NCI-H128 (cell line): ENCODE results near the gene DISP2.

ENCODE experiments used
- DNase-seq: peaks from one replicate; lab custom pipeline; 2025; ENCODE audit not compliant: unreplicated experiment; lab: John Stamatoyannopoulos, UW

DISP2 gene

DNA sequence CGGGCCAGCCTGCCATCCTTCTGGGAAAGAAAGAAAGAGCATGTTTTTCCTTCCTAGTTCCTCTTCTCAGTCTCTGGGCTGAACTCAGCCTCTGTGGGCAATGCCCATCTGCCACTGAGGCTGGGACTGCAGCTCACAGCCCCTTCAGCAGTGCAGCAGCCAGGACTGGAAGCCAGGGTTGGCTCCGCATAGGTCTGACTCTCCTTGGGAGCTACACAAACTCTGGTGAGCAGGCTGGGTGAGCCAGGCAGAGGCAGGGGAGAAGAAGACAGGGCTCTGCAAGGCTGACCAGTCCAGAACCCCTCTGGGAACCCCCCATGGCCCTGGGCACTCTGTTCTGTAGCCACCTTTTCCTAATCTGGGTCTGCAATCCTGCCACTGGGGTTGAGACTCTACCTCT, 3.6 kb downstream of the DISP2 start:
- no peak for DNase-seq

DNA sequence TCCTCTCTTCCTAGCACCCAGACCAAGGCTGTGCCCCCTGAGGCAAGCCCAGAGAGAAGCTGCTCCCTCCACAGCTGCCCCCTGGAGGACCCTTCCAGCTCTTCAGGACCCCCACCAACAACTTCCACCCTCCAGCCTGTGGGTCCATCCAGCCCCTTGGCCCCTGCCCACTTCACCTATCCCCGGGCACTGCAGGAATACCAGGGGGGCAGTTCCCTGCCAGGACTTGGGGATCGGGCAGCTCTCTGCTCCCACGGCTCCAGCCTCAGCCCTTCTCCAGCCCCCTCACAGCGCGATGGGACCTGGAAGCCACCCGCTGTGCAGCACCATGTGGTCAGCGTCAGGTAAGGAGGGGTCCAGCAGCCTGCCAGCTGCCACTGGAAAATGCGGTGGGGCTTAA, 5.6 kb downstream of the DISP2 start:
- no peak for DNase-seq

DNA sequence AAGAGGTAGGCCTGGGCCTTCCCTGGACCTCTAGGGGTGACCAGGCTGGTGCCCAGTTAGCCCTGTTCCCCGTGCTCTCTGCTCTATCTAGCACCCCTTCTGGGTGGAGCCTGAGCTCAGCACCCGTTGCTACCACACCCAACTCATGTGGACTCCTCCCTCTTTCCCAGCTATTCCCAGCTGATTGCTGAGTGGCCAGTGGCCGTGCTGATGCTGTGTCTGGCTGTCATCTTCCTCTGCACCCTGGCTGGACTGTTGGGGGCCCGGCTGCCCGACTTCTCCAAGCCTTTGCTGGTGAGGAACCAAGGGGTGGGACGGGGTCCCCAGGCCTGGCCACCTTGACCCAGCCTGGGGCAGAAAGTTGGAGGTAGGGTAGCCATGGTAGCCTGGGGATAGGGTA, 6.2 kb downstream of the DISP2 start:
- DNase-seq, result no peak

DNA sequence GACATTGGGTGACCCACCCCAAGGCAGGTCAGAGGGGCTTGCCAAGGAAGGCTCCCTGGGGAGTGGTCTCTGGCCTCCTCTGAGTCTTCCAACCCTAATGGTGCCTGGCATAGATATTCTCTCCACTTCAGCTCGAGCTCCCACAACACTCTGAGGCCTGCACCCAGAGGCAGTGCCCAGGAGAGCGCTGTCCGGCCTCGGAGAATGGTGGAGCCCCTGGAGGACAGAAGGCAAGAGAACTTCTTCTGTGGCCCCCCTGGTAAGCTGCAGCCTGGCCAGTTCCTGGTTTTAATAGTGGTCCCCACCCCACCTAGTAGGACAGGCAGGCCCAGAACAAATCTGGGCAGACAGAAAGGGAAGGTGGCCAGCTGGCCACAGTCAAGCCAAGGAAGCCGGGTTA, 7.0 kb downstream of the DISP2 start:
- no peak for DNase-seq

DNA sequence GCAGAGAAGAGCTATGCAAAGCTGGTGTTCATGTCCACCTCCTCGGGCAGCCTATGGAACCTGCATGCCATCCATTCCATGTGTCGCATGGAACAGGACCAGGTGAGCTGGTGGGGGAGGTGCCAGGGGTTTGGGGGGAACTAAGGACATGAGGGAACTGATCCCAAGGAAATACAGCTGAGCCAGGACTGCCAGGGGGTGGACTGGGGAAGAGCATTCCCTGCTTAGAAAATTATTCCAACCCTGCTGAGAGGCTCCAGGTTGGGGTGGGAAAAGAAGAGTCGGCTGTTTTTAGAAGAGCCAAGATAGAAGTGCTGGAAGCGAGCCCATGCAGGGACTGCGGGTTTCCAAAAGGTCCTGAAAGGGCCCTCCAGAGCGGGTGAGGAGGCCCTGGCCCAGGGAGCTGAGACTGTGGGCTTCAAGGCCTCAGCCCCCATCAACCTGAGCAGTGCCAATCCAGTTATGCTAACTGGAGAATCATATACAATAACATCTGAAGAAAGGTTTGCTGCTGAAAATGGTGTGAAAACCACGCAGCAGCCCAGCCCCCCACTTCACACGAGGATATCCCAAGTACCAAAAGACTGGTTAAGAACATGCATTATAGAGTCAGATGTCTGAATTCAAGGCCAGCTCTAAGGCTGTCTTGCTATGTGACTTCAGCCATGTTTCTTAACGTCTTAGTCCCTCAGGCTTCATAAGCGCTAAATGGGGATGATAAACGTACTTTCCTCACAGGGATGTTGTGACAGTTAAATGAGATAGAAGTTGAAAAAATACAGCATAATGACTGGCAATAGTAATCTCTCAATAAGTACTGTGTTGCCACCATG, 7.8 kb downstream of the DISP2 start:
- no peak for DNase-seq

DNA sequence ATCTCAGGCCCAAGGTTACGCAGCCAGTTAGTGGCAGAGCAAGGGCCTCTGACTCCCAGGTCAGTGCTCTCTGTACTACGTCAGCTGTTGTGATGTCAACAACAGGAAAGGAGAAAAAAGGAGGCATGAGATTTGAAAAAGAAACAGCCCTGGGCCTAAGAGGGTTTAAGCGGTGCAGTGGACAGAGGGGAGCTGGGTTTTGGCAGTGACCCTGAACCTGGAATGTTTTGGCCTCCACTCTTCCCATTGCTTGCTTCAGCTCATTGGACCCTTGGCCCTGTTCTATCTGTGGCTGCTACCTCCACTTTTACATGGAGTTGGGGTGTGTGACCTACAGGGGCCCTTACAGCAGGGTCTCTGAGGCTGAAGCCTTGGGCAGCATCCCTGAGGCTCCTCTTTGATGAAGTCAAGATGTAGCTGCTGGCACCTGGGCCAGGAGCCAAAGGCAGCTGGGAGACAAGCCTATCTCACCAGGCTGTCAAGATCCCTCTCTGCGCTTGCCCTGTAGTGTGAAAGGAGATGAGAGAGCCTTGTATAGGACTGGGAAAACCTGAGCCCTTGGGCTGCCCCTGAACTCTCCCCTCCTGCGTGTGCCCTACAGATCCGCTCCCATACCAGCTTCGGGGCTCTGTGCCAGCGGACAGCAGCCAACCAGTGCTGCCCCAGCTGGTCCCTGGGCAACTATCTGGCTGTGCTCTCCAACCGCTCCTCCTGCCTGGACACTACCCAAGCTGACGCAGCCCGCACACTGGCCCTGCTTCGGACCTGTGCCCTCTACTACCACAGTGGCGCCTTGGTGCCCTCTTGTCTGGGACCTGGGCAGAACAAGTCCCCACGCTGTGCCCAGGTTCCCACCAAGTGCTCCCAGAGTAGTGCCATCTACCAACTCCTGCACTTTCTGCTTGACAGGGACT, 8.7 kb downstream of the DISP2 start:
- no peak for DNase-seq

DNA sequence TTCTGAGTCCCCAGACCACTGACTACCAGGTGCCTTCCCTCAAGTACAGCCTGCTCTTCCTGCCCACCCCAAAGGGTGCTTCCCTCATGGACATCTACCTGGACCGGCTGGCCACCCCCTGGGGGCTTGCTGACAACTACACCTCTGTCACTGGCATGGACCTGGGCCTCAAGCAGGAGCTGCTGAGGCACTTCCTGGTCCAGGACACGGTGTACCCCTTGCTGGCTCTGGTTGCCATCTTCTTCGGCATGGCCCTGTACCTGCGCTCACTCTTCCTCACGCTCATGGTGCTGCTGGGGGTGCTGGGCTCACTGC, 9.3 kb downstream of the DISP2 start:
- no peak for DNase-seq

DNA sequence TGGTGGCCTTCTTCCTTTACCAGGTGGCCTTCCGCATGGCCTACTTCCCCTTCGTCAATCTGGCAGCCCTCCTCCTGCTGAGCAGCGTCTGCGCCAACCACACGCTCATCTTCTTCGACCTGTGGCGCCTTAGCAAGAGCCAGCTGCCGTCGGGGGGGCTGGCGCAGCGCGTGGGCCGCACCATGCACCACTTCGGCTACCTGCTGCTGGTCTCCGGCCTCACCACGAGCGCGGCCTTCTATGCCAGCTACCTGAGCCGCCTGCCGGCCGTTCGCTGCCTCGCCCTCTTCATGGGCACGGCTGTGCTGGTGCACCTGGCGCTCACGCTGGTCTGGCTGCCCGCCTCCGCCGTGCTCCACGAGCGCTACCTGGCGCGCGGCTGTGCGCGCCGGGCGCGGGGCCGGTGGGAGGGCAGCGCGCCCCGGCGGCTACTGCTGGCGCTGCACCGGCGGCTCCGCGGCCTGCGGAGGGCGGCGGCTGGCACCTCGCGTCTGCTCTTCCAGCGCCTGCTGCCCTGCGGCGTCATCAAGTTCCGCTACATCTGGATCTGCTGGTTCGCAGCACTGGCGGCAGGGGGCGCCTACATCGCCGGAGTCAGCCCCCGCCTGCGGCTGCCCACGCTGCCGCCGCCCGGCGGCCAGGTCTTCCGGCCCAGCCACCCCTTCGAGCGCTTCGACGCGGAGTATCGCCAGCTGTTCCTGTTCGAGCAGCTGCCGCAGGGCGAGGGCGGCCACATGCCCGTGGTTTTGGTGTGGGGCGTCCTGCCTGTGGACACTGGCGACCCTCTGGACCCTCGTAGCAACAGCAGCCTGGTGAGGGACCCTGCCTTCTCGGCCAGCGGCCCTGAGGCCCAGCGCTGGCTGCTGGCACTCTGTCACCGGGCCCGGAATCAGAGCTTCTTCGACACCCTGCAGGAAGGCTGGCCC, 9.9 kb downstream of the DISP2 start:
- DNase-seq, result no peak

DNA sequence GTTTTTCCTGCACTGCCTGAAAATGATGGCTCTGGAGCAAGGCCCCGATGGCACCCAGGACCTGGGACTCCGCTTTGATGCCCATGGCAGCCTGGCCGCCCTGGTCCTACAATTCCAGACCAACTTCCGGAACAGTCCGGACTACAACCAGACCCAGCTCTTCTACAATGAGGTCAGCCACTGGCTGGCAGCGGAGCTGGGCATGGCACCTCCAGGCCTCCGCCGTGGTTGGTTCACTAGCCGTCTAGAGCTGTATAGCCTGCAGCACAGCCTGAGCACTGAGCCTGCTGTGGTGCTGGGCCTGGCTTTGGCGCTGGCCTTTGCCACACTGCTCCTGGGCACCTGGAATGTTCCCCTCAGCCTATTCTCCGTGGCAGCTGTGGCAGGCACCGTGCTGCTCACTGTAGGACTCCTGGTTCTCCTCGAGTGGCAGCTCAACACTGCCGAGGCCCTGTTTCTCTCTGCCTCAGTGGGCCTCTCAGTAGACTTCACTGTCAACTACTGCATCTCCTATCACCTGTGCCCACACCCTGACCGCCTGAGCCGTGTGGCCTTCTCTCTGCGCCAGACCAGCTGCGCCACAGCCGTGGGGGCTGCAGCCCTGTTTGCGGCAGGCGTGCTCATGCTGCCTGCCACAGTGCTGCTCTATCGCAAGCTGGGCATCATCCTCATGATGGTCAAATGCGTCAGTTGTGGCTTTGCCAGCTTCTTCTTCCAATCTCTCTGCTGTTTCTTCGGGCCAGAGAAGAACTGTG, 10.9 kb downstream of the DISP2 start:
- no peak for DNase-seq

DNA sequence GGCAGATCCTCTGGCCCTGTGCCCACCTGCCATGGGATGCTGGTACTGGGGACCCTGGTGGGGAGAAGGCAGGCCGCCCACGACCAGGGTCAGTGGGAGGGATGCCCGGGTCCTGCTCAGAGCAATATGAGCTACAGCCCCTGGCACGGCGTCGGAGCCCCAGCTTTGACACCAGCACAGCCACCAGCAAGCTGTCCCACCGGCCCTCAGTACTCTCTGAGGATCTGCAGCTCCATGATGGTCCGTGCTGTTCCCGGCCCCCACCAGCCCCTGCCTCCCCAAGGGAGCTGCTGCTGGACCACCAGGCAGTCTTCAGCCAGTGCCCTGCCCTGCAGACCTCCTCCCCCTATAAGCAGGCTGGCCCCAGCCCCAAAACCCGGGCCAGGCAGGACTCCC, 11.5 kb downstream of the DISP2 start:
- DNase-seq, result no peak

DNA sequence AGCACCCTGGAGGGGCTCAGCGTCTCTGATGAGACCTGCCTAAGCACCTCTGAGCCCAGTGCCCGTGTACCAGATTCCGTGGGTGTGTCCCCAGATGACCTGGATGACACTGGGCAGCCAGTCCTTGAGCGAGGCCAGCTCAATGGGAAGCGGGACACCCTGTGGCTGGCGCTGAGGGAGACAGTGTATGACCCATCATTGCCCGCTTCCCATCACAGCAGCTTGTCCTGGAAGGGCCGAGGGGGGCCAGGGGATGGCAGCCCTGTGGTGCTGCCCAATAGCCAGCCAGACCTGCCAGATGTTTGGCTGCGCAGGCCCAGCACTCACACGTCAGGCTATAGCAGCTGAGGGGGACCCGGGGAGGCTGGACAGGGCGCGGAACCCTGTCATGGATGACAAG, 12.0 kb downstream of the DISP2 start:
- no peak for DNase-seq

DNA sequence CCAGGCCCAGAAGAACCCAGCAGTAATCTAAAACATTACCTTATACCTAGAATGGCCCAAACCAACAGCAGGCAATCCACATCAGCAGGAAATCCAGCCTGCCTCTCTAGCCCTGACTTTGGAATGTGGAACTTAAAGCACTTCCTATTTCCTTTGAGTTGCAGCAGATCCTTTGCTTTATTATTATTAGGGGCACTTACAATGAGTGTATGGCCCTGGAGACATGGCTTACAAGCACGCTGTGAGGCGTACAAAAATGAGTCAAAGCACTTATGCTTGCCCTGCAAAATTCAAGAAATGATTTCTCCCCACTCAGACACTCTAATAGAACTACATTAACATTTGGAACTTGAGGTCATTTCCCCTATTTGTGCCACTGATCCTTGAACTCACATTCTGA, 15.0 kb downstream of the DISP2 start:
- no peak for DNase-seq

DNA sequence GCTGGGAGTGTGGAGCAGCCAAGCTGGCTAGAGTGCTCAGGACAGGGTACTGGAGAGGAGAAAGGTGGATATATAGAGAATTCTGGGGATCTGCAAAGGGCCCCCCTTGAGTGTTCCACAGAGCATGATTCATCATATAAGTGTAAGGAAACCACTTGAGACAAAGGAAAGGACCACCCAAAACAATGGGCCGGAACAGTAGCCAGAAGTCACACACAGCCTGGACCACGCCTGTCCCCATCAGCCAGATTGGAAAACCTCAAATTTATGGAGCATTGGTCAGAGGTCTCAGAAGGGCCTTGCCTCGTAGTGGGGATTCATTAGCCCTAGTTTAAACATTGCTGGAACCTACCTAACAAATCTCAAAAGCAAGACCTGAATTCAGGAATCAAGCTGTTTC, 19.6 kb downstream of the DISP2 start:
- DNase-seq, result no peak

DNA sequence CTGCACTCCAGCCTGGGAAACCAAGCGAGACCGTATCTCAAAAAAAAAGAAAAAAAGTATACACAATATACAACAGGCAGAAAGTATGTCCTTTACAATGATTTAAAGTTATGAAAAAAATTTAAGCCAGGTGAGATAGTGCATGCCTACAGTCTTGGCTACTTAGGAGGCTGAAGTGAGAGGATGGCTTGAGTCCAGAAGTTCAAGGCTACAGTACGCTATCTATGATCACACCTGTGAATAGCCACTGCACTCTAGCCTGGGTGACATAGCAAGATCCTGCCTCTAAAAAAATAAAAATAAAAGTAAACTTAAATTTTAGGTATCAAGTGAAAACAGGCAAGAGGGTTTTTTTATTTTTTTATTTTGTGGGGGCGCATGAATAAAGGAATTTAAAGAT, 21.4 kb downstream of the DISP2 start:
- DNase-seq, result no peak

DNA sequence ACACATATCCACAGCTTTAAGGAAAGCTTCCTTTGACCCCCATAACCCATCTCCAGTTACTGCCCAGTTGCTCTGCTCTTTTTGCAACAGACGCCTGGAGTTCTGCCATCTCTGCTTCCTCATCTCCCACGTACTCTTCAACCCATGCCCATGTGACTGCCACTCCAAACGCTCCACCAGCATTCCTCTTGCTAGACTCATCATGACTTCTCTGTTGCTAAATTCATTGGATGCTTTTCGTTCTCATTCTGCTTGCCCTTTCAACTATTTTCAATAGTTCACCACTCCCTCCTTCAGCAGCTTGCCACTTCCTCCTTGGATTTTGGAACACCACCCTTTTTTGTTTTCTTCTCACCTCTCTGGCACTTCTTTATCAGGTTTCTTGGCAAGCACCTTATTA, 21.8 kb downstream of the DISP2 start:
- DNase-seq, result no peak

DNA sequence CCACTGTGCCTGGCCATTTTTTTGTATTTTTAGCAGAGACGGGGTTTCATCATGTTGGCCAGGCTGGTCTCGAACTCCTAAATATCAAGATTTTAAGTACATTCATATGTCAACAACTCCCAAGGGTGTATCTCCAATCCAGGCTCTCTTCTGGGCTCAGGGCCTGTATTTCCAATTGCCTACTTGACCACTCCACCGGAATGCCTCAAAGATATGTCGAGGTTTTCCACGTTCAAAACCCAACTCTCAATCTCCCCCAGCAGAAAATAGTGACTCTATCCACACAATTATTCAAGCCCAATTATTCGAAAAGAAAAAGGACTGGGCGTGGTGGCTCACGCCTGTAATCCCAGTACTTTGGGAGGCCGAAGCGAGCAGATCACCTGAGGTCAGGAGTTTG, 22.6 kb downstream of the DISP2 start:
- no peak for DNase-seq

DNA sequence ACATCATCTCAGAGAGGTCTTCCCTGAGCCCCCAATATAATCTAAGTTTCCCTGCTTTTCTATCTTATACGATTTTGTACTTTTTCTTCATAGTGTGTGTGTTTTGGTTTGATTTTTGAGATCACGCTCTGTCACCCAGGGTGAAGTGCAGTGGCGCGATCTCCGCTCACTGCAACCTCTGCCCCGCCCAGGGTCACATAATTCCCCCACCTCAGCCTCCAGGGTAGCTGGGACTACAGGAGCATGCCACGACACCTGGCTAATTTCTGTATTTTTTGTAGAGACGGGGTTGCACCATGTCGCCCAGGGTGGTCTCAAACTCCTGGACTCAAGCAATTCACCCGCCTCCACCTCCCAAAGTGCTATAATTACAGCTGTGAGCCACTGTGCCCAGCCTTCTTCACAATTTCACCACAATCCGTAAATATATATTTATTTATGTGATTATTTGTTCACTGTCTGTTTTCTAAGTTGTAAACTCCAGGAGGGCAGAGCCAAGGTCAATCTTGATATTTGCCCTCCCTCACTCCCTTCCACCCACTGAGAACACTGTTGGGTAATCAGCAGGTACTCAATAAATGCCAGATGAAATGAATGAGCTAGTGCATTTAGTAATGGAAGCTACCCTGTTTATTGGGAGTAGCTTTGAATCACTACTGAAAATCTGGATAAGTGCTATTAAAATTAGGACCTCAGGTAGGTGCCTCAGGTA, 24.0 kb downstream of the DISP2 start:
- DNase-seq, result no peak

DNA sequence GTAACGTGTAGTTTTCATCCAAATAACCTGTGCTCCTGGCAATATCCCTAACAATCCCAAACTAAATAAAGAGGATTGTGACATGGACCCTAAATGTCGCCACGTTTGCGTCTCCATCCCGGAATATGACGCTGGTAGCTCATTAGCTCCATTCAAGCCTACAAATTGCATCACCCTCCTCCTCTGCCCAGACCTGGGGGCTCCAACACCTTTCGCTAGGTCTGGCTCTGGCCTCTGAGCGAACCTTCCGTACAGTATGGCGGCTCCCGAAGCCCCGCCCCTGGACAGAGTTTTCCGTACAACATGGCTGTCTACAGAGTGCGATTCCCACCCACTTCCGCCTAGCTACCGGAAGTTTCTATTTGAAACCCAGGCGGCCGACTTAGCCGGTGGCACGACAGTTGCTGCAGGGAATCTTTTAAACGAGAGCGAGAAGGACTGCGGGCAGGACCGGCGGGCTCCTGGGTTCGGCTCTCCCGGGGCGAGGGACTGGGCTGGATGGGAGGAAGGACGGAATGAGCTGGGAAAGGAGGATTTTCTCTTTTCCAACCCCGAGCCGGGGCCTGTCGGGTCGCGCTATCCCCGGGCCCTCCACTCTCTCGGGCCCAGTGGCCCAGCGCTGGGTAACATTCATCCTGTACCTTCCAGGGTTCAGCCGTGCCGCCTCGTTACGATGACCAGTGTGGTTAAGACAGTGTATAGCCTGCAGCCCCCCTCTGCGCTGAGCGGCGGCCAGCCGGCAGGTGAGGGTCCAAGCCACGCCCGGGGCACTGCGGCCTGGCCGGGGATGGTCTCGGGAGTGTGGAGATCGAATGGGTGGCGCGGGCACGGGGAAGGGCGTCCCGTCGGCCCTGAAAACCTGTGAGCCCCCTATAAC, 24.8 kb downstream of the DISP2 start, which contains the start of gene KNSTRN:
TSS of gene KNSTRN (plus strand) at position 142 of the 877 bp plus-strand sequence. CDS start at position 257, 115 bp downstream.
- peak; percentile 71 for DNase-seq

DNA sequence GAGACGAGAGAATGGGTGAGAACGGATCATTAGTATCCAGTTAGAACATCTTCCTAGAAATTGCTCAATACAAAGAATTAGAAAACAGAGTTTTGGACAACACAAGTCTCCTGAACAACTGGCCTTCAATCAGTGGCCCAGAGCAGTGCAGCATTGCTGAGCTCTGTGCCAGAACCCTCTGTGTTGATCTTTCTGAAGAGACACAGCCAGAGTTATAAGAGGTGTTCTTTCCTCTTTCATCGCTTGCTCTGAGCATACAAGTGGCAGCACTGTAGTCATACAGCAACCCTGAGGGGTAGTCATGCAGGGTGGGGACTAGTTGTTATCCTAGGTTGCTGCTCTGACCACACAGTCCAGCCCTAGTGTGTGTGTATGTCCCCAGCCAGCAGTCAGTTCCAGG, 28.5 kb downstream of the DISP2 start:
- DNase-seq, result no peak
